Right lobe of liver (tissue), 4 donors: ENCODE data around the gene ZNF341.

Experiments
- CTCF ChIP-seq, 4 donors: fragments of 200-600 bp in 3 of 4; fragments of 450-650 bp in 1 of 4; IDR thresholded peaks; one replicate each; pipeline versions ENCODE4 v1.5.1 to v1.8.0; 2016 to 2022; ENCODE audit warnings: antibody characterized with exemption in 4 of 4, mild to moderate bottlenecking in 2 of 4
- POLR2A ChIP-seq: fragments of 450-650 bp; IDR thresholded peaks from one replicate; pipeline ENCODE4 v1.6.1; 2017; ENCODE audit warnings: antibody characterized with exemption, mild to moderate bottlenecking
- donor health status: DM: no; HTN: no; CAD: no.
- donor health status: DM: no; HTN: no; CAD: no.
- donor health status: DM: no; HTN: yes; CAD: no.

- TF ChIP-seq CTCF (IDR thresholded peaks at IDR 0.05) (no peak), POLR2A (no peak)
Measured at GRCh38 chr20:33822991-33823390, 91.2 kb downstream of the ZNF341 start.
